Fibroblast of skin of left biceps (primary cell): ENCODE data around the gene C16orf89.

Experiments
- DNase-seq, 2 experiments: peaks; one replicate each; pipeline ENCODE4 v3.0.0-alpha.2; 2013; ENCODE audit warnings: low read depth in 2 of 2

The C16orf89 gene

DNA sequence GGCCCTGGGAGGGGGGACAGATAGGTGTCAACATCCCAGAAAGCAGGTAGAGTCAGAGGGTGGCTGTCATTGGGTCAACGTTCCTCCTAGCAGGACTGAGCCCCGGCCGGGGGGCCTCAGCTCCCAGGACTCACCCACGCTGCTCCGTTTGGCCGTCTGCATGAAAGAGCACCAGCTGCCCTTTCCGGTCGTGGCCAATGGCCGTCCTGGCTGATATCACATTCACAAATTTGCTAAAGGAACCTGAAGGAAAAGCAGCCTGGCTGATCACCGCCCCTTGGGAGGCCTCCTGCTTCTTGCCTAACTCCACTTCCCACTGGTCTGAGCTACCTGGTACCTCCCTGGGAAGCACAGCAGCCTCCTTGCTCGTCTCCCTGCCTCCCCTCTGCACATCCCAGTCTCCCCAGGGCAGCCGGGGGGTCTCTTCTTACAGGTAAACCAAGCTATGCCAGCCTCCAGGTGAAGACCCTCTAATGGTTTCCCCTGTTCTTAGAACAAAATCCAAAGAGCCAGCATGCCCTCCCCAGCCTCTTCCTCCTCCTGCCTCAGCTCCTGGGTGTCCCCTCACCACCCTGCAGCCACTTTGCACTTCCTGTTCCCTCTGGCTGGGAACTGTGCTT lies 35.4 kb downstream of the C16orf89 start:
- DNase-seq: no peak

DNA sequence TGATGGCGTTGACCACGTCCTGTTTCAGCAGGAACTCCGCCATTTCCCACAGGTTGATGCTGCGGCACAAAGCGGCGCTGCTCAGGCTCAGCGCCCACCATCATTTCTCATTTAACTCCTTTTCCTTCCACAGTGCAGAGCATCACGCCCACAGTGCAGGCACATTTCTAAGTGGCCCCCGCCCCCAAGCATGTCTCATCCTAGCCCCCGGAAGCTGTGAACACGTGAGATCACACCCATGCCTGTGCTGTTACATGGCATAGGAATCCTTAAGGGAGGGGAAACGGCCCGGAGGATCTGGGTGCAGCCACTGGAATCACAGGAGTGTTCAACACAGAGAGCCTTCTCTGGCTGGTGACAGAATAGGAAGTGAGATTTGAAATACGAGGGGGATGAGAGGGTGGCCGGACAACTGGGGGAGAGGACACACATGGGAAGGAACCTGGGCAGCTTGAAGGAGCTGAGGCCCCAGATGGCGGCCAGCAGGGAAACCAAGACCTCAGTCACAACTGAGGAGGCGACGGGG lies 36.7 kb downstream of the C16orf89 start:
- DNase-seq: no peak

DNA sequence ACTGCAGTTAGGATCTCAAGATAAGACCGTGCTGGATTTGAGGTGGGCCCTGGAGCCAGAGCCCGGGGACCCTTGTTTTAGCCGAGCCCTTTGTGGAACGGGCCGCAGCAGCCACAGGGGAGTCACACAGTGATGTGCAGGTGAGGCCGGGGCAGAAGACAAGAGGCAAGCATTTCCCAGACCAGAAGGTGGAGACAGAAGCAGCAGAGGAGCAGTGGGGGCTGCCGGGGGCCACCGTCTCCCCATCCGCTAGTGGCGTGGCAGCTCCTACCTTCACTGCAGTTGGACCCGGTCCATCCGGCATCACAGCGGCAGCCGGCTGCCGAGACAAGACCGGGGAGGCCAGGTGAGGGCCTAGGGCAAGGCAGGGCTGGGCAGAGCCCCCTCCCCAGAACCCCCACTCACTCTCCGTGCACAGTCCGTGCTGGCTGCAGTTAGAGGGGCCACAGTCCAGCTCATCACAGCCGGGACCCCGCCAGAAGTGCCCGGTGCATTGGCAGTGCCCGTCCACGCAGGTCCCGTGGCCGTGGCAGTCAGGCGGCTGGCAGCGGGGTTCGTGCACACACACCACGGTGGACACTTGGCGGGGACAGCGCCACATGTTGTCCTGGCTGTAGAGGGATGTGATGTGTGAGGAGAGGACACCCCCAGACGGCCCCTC lies 38.1 kb downstream of the C16orf89 start:
- DNase-seq: no peak

DNA sequence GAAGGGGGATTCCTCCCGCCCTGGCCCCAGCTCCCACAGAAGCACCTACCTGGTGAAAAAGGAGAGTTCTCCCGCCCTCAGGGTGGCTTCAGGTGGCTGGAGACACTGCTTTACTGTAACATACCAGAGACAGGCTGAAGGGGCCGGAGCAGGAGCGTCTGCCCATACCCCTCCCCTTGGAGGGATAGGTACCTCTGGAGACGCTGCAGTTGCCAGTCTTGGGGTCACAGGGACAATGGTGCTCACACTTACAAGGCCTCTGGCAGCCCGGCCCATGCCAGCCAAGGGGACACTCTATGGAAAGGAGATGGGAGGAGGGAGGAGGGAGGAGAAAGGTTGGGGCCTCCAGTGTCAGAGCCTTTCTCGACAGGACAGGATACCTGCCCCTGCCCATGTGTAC lies 38.7 kb downstream of the C16orf89 start:
- DNase-seq: no peak

DNA sequence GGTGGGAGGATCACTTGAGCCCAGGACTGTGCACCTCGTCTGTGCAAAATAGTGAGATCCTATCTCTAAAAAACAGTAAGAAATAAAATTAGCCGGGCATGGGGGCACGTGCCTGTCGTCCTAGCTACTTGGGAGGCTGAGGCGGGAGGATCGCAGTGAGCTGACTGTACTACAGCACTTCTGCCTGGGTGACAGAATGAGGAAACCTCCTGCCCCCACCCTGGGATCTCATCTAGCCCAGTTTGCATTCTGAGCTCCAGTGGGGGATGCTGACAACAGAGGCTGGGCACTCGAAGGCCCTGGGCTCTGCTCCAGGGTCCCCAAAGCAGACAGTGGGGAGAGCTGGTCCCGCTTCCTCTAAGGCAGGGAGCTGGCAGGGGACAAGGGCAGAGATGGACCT lies 39.1 kb downstream of the C16orf89 start:
- DNase-seq: no peak

DNA sequence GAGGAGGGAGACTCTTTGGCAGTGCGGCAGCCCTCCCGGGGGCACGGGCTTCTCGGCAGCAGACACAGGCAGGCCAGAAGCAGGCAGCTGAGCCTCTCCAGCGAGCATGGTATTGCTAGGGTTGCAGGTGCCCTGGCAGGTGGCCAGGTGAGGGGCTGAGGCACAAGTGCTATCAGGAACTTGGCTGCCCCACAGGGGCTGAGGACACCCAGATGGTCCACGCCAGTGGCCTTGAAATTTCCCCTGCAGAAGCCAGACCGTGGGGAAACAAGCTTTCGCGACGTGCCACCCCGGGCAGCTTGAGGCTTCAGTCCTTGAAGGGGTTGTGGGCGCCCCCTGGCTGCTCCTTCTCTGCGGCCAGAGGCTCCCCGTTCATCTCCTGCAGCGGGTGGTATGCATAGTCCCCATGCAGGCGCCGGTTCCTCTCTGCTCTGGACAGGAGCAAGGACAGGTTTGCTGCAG lies 40.6 kb downstream of the C16orf89 start:
- no peak for DNase-seq

DNA sequence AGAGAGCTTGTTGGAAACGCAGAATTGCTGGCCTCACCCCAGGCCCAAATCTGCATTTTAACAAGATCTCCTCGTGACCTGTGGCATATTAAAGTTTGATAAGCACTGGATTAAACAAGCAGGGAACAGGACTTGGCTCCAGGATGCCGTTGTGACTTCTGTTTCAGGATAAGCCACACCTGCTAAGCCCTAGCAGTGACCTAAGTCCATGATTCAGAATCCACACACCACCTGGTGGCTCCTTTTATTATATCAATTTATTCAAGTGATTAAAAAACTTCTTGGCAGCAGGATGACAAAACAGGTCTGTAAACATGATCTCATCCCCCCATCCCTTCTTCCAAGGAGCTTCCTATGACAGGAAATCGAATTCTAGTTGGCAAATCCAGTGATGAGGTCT lies 41.1 kb downstream of the C16orf89 start:
- DNase-seq: no peak

DNA sequence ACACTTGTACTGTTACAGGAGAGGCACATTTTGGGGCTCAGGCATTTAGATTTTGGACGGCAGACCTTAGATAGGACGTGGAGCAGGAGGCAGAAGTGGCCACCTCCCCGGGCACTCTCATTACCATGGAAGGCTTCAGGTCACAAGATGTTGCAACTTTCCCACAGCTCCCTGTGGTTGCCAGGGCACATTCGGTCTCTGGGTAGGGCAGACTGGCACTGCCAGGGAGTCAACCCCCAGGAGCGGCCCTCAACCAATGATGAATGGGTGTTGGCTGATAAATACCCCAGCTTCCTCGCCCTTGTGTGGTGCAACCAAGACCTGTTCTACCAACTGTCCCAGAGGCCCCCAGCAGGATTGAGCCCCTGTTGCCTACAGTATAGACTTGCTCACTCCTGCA lies 43.2 kb downstream of the C16orf89 start:
- DNase-seq: no peak

DNA sequence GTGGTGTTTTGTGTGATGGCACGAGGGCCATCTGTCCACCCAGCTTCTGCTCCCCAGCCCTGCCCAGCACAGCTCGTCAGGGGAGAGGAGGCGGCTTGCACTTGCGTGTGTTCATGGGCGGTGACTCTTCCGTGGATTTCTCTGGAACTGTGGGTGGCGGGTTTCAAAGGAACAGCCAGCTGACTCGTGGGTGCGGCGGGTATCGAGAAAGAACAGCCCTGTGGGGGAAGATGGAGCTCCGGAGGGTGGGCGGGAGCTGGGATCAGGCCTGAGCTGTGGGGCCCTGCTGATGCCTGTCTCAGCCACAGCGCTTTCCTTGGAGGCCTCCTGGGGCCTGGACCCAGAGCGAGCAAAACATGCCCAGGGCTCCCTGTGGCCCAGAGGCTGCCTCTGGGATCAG lies 45.2 kb downstream of the C16orf89 start:
- no peak for DNase-seq

DNA sequence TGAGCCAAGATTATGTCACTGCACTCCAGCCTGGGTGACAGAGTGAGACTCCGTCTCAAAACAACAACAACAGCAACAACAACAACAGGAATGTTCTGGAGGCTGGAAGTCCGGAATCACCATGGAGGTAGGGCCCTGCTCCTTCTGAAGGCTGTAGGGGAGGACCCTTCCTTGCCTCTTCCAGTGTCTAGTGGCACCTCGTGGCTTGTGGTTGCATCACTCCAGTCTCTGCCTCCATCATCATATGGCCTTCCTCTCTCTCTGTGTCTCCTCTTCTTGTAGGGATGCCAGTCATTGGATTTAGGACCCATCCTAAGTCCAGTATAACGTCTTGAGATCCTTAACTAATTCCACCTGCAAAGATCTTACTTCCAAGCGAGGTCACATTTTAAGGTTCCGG lies 46.0 kb downstream of the C16orf89 start:
- no peak for DNase-seq

DNA sequence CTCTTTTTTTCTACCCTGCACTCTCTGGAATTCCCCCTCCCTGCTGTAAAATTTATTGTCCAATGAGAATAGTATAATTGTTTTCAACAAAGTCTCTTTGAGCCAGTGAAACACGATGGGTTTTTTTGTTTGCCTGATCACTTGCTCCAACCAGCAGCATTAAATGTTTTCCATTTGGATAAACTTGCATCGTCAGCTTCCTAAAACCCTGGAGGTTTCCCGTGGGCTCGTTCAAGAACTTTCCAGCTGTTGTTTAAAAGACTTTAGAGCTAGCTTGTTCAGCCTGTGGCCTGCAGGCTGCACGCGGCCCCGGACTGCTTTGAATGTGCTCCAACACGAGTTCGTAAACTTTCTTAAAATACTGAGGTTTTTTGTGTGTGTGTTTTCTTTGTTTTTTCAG lies 47.0 kb downstream of the C16orf89 start:
- DNase-seq: no peak

DNA sequence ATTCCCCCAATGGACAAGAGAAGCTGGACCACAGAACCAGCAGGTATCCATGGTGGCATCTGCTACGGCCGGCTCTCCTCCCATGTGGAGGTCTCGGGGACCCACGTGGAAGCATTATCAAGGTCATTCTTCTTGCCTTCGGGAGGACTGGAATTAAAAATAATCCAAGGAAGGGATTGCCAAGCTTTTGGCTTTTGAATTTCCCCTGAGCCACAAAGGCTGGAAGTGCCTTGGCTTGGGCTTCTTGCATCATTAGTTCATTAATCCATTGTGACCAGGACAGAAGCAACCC lies 48.1 kb downstream of the C16orf89 start:
- no peak for DNase-seq

DNA sequence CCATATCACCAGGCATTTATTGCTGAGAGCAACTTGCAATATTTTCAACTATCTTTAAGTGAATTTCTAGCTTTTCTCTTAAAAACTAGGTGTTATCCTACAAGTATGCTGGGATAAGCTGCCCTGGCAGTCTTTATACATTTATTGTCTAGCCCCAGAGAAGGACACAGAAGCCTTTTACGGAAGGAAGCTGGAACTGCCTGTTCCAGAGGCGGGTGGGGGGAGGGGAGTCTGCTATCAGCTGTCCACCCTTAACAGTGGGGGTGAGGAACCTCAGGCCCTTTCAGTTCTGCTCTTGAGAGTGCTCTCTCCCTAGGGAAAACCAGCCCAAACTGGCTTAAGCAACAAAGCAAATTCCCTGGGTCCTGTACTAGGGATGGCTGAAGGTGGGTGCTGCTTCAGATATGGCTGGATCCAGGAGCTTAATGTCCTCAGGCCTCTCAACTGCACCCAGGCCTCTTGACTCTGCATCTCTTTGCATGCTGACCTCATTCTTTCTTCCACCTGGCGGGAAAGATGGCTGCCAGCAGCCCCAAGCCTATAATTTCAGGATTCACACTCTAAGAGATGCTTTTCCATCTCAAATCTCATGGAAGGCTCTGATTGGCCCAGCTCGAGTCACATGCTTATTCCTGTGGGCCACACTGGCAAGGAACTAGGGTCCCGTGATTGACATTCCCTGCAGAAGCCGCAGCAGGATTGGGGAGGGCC lies 48.6 kb downstream of the C16orf89 start:
- no peak for DNase-seq

DNA sequence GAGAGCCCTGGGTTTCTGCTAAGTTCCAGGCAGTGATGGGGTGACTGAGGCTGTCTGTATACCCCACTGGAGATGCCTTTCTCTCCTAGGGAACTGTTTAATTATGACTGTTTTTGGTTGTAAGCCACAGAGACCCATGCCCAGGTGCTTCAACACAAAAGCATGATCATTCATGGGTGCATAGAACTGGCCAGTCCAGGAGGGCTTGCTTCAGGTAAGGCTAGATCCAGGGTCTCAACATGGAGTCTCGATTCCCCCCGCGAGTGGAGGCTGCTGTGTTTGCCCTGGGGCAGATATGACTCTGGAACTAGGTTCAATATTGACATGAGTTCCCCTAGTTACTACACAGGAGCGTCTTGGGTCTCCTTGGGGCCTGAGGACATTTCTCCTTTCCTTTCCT lies 49.9 kb downstream of the C16orf89 start:
- DNase-seq: no peak

DNA sequence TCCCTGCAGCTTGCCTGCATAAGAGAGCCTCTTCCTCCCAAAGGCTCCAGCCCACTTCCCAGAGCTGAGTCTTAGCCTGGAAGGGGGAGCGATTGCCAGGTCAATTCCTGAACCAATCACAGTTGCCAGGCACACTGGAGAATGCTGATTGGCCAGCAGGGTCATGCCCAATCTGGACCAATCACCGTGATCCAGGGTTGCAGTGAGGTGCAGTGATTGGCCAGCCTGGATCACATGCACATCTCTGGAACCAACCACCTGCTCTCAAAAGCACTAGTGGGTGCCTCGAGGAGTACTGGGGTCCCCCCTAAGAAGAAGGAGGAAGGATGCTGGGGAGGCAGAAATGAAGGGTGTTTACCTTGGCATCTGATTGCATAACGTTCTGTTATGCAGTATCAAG lies 50.4 kb downstream of the C16orf89 start:
- no peak for DNase-seq

DNA sequence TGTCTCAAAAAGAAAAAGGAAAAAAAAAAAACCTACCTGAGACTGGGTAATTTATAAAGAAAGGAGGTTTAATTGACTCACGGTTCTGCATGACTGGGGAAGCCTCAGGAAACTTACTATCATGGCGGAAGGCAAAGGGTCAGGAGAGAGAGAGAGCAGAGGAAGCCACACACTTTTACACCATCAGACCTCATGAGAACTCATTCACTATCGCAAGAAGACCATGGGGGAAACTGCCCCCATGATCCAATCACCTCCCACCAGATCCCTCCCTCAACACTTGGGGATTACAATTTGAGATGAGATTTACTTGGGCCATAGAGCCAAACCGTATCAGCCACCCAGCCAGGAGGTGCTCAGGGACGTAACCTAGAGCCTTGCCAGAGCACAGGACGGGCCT lies 52.9 kb downstream of the C16orf89 start:
- DNase-seq: no peak

DNA sequence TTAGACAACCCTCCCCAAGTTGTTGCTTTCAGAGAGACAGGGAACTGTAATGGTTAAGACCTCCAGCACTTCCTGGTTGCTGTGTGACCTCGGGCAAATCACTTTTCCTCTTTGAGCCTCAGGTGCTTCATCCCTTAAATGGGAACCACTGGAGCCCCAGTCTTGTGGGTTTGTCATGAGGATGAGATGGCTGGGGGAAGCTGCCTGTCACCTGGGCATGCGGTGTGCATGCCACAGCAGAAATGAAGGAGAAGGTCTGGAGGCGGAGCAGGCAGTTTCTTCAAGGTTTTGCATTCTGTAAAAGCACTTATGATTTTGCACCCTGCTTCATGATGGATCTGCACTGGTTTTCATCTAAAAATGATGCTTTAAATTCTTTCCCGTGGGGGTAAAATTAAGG lies 54.1 kb downstream of the C16orf89 start:
- DNase-seq: no peak

DNA sequence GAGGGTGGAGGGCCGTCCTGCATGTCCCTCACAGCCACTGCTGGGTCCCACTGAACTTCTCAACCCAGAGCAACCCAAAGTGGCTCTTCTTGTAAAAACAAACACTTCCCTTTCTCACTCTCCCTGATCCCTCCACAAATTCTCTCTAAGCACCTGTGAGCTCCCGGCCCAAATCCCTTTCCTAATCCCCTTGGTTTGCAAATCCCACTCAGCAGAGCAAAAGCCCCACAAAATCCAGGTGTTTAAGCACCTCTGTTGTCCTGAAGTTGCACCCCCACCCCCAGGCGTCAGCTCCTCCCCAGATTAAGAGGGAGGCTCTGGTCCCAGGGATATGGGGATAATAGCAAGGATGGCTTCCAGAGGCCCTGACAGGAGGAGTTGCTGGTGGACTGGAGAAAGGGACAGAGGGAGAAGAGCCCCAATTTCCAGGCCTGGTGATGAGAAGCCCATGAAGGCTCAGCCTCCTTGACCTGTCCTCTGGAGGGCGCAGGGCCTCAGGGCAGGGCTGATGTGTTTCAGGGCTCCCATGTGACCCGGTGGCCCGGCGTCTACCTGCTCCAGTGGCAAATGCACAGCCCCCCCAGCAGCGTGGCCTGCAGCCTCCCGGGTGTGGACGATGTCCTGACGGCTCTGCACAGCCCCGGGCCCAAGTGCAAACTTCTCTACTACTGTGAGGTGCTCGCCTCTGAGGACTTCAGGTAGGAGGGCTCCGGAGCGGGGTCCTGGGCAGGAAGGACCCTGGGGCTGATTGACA lies 55.0 kb downstream of the C16orf89 start:
- DNase-seq: no peak

DNA sequence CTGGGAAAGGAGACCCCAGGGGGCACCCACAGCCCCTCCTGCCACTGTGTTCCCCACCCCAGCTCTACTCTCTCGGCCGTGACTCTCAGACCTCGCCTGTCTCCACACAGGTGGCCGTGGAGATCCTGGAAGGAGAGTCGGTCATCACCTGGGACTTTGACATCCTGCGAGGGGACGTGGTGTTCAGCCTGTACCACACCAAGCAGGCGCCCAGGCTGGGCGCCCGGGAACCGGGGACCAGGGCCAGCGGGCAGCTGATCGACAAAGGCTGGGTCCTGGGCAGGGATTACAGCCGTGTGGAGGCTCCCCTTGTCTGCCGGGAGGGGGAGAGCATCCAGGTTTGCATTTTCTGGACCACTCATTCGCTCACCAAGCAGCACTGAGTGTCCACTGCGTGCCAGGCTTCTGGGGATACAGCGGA lies 57.4 kb downstream of the C16orf89 start:
- no peak for DNase-seq

DNA sequence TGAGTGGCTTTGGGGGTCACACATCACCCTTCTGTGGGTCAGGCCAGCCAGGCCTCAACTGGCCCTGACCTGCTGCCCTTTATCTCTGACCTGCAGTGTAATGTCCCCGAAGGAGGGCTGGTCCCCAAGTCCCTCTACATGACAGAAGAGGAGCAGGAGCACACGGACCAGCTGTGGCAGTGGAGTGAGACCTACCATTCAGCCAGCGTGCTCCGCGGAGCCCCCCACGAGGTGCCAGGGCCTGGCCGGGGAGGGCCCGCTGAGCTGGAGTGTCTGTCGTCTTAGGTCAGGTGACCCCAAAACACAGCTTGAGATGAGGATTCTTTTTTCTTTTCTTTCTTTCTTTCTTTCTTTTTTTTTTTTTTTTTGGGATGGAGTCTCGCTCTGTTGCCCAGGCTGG lies 58.5 kb downstream of the C16orf89 start:
- DNase-seq: no peak

DNA sequence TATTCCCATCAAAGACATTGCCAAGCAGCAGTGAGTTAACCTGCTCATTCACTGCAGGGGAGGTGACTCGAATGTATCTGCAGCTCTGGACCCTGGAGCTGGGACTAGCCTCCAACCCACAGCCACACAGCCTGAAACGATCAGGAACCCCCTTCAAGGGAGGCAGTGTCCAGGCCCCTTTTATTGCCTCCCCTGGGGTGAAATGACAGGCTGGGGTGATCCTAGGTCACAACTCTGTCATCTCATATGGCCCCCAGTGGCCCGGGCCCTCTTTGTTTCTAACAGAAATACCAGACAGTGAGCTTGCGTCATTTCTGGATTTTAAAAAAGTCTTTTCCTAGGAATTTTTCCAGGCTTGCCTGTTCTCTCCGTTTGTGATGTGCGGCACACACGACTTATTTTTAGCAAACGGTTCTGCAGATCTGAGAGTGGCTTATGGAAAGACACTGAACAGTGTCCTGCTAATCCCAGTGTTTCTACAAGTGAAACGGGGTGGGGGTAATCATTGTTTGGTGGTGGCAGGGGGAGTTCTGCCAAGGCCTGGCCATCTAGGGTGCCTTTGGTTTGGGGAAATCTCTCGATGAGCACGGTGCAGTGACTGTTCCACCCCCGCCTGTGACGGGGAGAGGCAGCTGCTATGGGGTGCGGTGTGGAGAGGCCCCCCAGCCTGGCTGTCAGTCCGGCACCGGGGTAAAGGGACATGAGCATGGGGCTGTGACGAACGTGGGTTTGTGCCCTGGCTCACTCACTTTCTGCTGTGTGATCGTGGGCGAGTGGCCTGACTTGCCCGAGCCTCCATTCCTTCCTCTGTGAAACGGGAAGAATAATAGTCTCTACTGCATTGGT lies 59.2 kb downstream of the C16orf89 start:
- no peak for DNase-seq

DNA sequence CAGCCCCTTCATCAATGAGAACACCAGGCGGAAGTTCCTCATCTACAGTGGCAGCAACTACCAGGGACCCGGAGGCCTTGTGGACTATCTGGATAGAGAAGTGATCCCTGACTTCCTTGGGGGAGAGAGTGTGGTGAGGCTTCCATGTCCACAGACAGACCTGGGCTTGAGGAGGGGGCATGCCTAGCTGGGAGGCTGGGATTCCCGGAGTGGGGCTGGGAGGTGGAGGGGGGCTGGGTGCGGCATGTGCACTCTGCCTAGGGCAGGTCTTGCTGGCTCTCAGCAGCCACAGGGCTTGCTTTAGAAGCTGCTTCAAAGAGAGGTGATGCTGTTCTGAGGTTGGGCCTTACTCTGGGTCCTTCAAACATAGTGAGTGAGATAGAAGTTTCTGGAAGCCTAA lies 59.8 kb downstream of the C16orf89 start:
- no peak for DNase-seq
